Head of caudate nucleus (tissue), 42 donors: Measurements from ENCODE around the gene ING2.

Experiments used
- DNase-seq, 42 donors: peaks; one replicate each; pipeline versions ENCODE4 v3.0.0 to v3.0.0-alpha.2; 2020 to 2021; ENCODE audit warnings: mixed read lengths in 7 of 42
- intact Hi-C: fragments of 100-400 bp; cut with DNase I; formaldehyde crosslinking; loops from one replicate; pipeline ENCODE4 v1.15.0; 2022

Gene ING2

GRCh38 chr4:183493246-183493645, 11.6 kb upstream of the ING2 start:
- intact Hi-C loops = no loop called here
- DNase-seq = no peak

- DNase-seq = no peak
- intact Hi-C loops = no loop called here
These were observed 9.7 kb upstream of the ING2 start for GRCh38 chr4:183495184-183495583.

GRCh38 chr4:183499389-183499788, 5.5 kb upstream of the ING2 start:
- no peak for DNase-seq

GRCh38 chr4:183499801-183500200, 5.1 kb upstream of the ING2 start:
- no peak for DNase-seq
- intact Hi-C loops = loop anchor here (5.0 kb wide), 1 partner anchor 158 kb away; the partner anchor contains the start of genes RWDD4 and TRAPPC11

More at GRCh38 chr4:183499389-183499788, 5.5 kb upstream of the ING2 start:
- intact Hi-C loops = no loop called here

GRCh38 chr4:183503497-183504063, 1.3 kb upstream of the ING2 start:
- DNase-seq = peak in 23 of 42 donors; percentile 1 to 49 (median 28)
- intact Hi-C loops = loop anchor here (2.0 to 5.0 kb wide), 2 partner anchors 59 to 154 kb away; partner anchors contain the start of genes CDKN2AIP, RWDD4 and TRAPPC11

GRCh38 chr4:183504064-183504929, 561 bp upstream of the ING2 start:
- peak; percentile 94 to 100 (median 99) for DNase-seq
- intact Hi-C loops = loop anchor here (2.0 to 5.0 kb wide), 2 partner anchors 59 to 153 kb away; partner anchors contain the start of genes CDKN2AIP, RWDD4 and TRAPPC11

- intact Hi-C loops = loop anchor here (2.0 kb wide), 1 partner anchor 61 kb away; the partner anchor contains the start of gene CDKN2AIP
These were observed 942 bp downstream of the ING2 start for GRCh38 chr4:183505611-183506388.

GRCh38 chr4:183506389-183506735, 1.5 kb downstream of the ING2 start:
- intact Hi-C loops = no loop called here
- no peak for DNase-seq

More at GRCh38 chr4:183505611-183506388, 942 bp downstream of the ING2 start:
- peak; percentile 85 to 96 (median 92) for DNase-seq

- no peak for DNase-seq
- intact Hi-C loops = no loop called here
These were observed 3.3 kb downstream of the ING2 start for GRCh38 chr4:183507925-183508696.

GRCh38 chr4:183508697-183509335, 4.0 kb downstream of the ING2 start:
- DNase-seq = no peak
- intact Hi-C loops = no loop called here

- DNase-seq = no peak
- intact Hi-C loops = no loop called here
These were observed 10.6 kb downstream of the ING2 start for GRCh38 chr4:183515411-183515810.

- intact Hi-C loops = no loop called here
- no peak for DNase-seq
These were observed 12.3 kb downstream of the ING2 start for GRCh38 chr4:183517194-183517593.

- intact Hi-C loops = no loop called here
- no peak for DNase-seq
These were observed 12.9 kb downstream of the ING2 start for GRCh38 chr4:183517781-183518180.

- intact Hi-C loops = no loop called here
- DNase-seq = no peak
These were observed 18.0 kb downstream of the ING2 start for GRCh38 chr4:183522821-183523220.

GRCh38 chr4:183527326-183527725, 22.5 kb downstream of the ING2 start:
- intact Hi-C loops = no loop called here
- DNase-seq = no peak

GRCh38 chr4:183532821-183533220, 28.0 kb downstream of the ING2 start:
- DNase-seq = no peak
- intact Hi-C loops = no loop called here

GRCh38 chr4:183533698-183534097, 28.8 kb downstream of the ING2 start:
- intact Hi-C loops = no loop called here
- DNase-seq = no peak

- peak; percentile 11 to 87 (median 56) for DNase-seq
- intact Hi-C loops = no loop called here
These were observed 35.7 kb downstream of the ING2 start for GRCh38 chr4:183540410-183541009.
